IMR-90 (cell line): Measurements from ENCODE around the gene TAF4. TPM values are rescaled to one million over a fixed set of nuclear protein-coding genes. Genes with fewer than 3 reads are reported as not detected.
A peak's percentile ranks its signal among the peaks of the same experiment; 100 is the strongest.

Source experiments
- ATAC-seq: fragments of 200-7000 bp; cut with Tn5 transposase; 2 replicates; pipeline ENCODE4 v1.9.1; 2020; ENCODE audit warnings: low read depth, mild to moderate bottlenecking, moderate library complexity
- BruUV-seq: library from RNA; stranded (reverse); fragments of 400-500 nt; replicated peaks from 2 replicates; lab custom pipeline; 2021; lab: Mats Ljungman, UMichigan
- CTCF ChIA-PET: fragments of 300-600 bp; formaldehyde crosslinking; extraction: SDS; loops from one replicate; lab custom pipeline; 2021; ENCODE audit warnings: antibody characterized with exemption; lab: Yijun Ruan, JAX
- POLR2A ChIA-PET: fragments of 300-600 bp; sonication (Branson Sonifier 250); formaldehyde crosslinking; loops from one replicate; lab custom pipeline; 2022; ENCODE audit warnings: antibody characterized with exemption; ENCODE audit not compliant: unreplicated experiment; lab: Charles Lee
- DNase-seq: peaks from one replicate; pipeline ENCODE4 v3.0.0; 2013
- H2AFZ ChIP-seq: replicated peaks from 2 replicates; pipeline ENCODE3; 2013; ENCODE audit warnings: low read length, mild to moderate bottlenecking; ENCODE audit not compliant: poor library complexity
- H2AK5ac ChIP-seq: 2 replicates; pipeline ENCODE4 v1.6.1; 2013; ENCODE audit warnings: low read depth, low read length, inconsistent platforms
- H2AK9ac ChIP-seq: replicated peaks from 2 replicates; pipeline ENCODE3; 2013; ENCODE audit warnings: mild to moderate bottlenecking, low read depth, low read length, moderate library complexity; ENCODE audit not compliant: poor library complexity
- H2BK120ac ChIP-seq: 2 replicates; pipeline ENCODE4 v1.6.1; 2013; ENCODE audit warnings: low read depth, low read length, inconsistent platforms
- H2BK15ac ChIP-seq: 3 replicates; pipeline ENCODE4 v1.6.1; 2013; ENCODE audit warnings: low read depth, low read length, inconsistent platforms
- H2BK20ac ChIP-seq: 2 replicates; pipeline ENCODE4 v1.6.1; 2013; ENCODE audit warnings: low read depth, mild to moderate bottlenecking, inconsistent platforms, low read length, moderate library complexity
- H2BK5ac ChIP-seq: 2 replicates; pipeline ENCODE4 v1.6.1; 2013; ENCODE audit warnings: mild to moderate bottlenecking, low read depth, low read length, inconsistent platforms; ENCODE audit not compliant: poor library complexity, severe bottlenecking
- H3K14ac ChIP-seq: replicated peaks from 2 replicates; pipeline ENCODE4 v1.6.1; 2013; ENCODE audit warnings: low read depth, low read length, inconsistent platforms
- H3K18ac ChIP-seq: 2 replicates; pipeline ENCODE4 v1.6.1; 2013; ENCODE audit warnings: low read depth, low read length, control low read depth
- H3K23ac ChIP-seq: 2 replicates; pipeline ENCODE4 v1.6.1; 2013; ENCODE audit warnings: low read depth, low read length, inconsistent platforms
- H3K27ac ChIP-seq: 2 replicates; pipeline ENCODE4 v1.5.1; 2013; ENCODE audit warnings: mild to moderate bottlenecking, control low read depth, low read length; ENCODE audit not compliant: insufficient read depth
- H3K27me3 ChIP-seq: 2 replicates; pipeline ENCODE4 v1.6.1; 2013; ENCODE audit warnings: low read length; ENCODE audit not compliant: control insufficient read depth, insufficient read depth
- H3K36me3 ChIP-seq: 2 replicates; pipeline ENCODE4 v1.6.1; 2013; ENCODE audit warnings: low read length, mixed read lengths; ENCODE audit not compliant: control insufficient read depth, insufficient read depth
- H3K4ac ChIP-seq: 2 replicates; pipeline ENCODE4 v1.6.1; 2013; ENCODE audit warnings: low read depth, low read length, inconsistent platforms
- H3K4me1 ChIP-seq: 2 replicates; pipeline ENCODE4 v1.6.1; 2013; ENCODE audit warnings: low read length, mixed read lengths; ENCODE audit not compliant: control insufficient read depth, insufficient read depth
- H3K4me2 ChIP-seq: 2 replicates; pipeline ENCODE4 v1.6.1; 2013; ENCODE audit warnings: low read depth, mild to moderate bottlenecking, control low read depth, low read length, moderate library complexity
- H3K4me3 ChIP-seq: 2 replicates; pipeline ENCODE4 v1.5.1; 2013; ENCODE audit warnings: low read depth, mild to moderate bottlenecking, control low read depth, low read length, moderate library complexity; ENCODE audit not compliant: insufficient read depth
- H3K56ac ChIP-seq: 2 replicates; pipeline ENCODE4 v1.6.1; 2013; ENCODE audit warnings: low read length, inconsistent platforms; ENCODE audit not compliant: insufficient read depth; ENCODE audit errors: extremely low read depth
- H3K79me1 ChIP-seq, 2 experiments: 2 replicates each; pipeline ENCODE4 v1.6.1; 2013; ENCODE audit warnings: low read length in 2 of 2, inconsistent platforms in 1 of 2, low read depth in 1 of 2
- H3K9ac ChIP-seq: 2 replicates; pipeline ENCODE4 v1.6.1; 2013; ENCODE audit warnings: low read depth, low read length, control low read depth
- H3K9me1 ChIP-seq: 2 replicates; pipeline ENCODE4 v1.6.1; 2013; ENCODE audit warnings: low read length, inconsistent platforms; ENCODE audit not compliant: insufficient read depth
- H3K9me3 ChIP-seq: 2 replicates; pipeline ENCODE4 v1.6.1; 2013; ENCODE audit warnings: low read length; ENCODE audit not compliant: control insufficient read depth, insufficient read depth
- H4K20me1 ChIP-seq: 2 replicates; pipeline ENCODE4 v1.6.1; 2013; ENCODE audit warnings: low read length, inconsistent platforms; ENCODE audit not compliant: insufficient read depth
- H4K5ac ChIP-seq: 2 replicates; pipeline ENCODE4 v1.6.1; 2013; ENCODE audit warnings: mild to moderate bottlenecking, low read depth, low read length, control low read depth
- H4K8ac ChIP-seq, 2 experiments: 2 replicates each; pipeline ENCODE4 v1.6.1; 2013; ENCODE audit warnings: low read depth in 2 of 2, low read length in 2 of 2, control low read depth in 1 of 2, inconsistent platforms in 1 of 2
- H4K91ac ChIP-seq: 2 replicates; pipeline ENCODE4 v1.6.1; 2013; ENCODE audit warnings: low read depth, low read length, inconsistent platforms; ENCODE audit not compliant: insufficient read depth
- FOS ChIP-seq: fragments of 150-350 bp; IDR thresholded peaks from 2 replicates; pipeline ENCODE4 v1.6.1; 2016; ENCODE audit warnings: low read depth, low read length
- MAFK ChIP-seq: IDR thresholded peaks from 2 replicates; pipeline ENCODE4 v1.6.1; 2012; ENCODE audit warnings: low read depth, low read length, improper control_type of control experiment
- MXI1 ChIP-seq: IDR thresholded peaks from 2 replicates; pipeline ENCODE4 v1.6.1; 2012; ENCODE audit warnings: low read depth, mild to moderate bottlenecking, low read length, moderate library complexity, borderline replicate concordance
- NFE2L2 ChIP-seq: fragments of 150-350 bp; IDR thresholded peaks from 2 replicates; pipeline ENCODE4 v1.6.1; 2016; ENCODE audit warnings: low read depth, mild to moderate bottlenecking, low read length
- RFX5 ChIP-seq: IDR thresholded peaks from 2 replicates; pipeline ENCODE4 v1.8.0; 2012; ENCODE audit warnings: low read depth, mild to moderate bottlenecking, low read length, moderate library complexity
- SMC3 ChIP-seq: fragments of 150-350 bp; IDR thresholded peaks from 2 replicates; pipeline ENCODE4 v1.6.1; 2016; ENCODE audit warnings: low read depth, mild to moderate bottlenecking, antibody characterized with exemption, low read length, moderate library complexity
- WGBS, 2 experiments: methylation state at CpG; one replicate each; pipeline versions ENCODE4 v1.1.5 to v1.1.7; 2013; ENCODE audit warnings: missing lambda C conversion rate in 2 of 2; ENCODE audit not compliant: insufficient read length in 1 of 2; ENCODE audit errors: extremely low coverage in 2 of 2; 5-methylcytosine and 5-hydroxymethylcytosine counted together
- dilution Hi-C: fragments of 300-500 bp; cut with HindIII; formaldehyde crosslinking; loops from one replicate; pipeline ENCODE4 v1.14.3; 2018; ENCODE audit warnings: low sequenced_read_pairs; ENCODE audit not compliant: unreplicated experiment
- in situ Hi-C: fragments of 300-500 bp; cut with MboI; formaldehyde crosslinking; loops from 3 replicates; pipeline ENCODE4 v1.14.3; 2019; ENCODE audit warnings: low sequenced_read_pairs, inconsistent platforms, mixed read lengths
- intact Hi-C: fragments of 100-400 bp; cut with micrococcal nuclease; formaldehyde crosslinking; loops from 2 replicates; pipeline ENCODE4 v1.10.0; 2022
- polyA plus RNA-seq, 3 experiments: library from polyadenylated mRNA; depleted of rRNA; stranded (reverse); fragments of >200 nt; gene quantifications; 2 replicates each; pipeline ENCODE4 v1.2.3, GENCODE V29; 2012; ENCODE audit warnings: low replicate concordance in 1 of 3
- total RNA-seq: library from RNA; depleted of rRNA; stranded (reverse); fragments of >200 nt; gene quantifications from 2 replicates; pipeline ENCODE4 v1.2.3, GENCODE V29; 2012
- TF ChIP-seq, protein P1 (sequence below): fragments of 150-350 bp; IDR thresholded peaks from 2 replicates; pipeline ENCODE4 v1.6.1; 2017; ENCODE audit warnings: mild to moderate bottlenecking, antibody characterized with exemption, low read length, low read depth

TAF4 gene
- total and polyA plus RNA-seq, 2 of the 4 experiments (the other 2 are of a cell fraction), result 1.4 to 5.1 TPM

DNA sequence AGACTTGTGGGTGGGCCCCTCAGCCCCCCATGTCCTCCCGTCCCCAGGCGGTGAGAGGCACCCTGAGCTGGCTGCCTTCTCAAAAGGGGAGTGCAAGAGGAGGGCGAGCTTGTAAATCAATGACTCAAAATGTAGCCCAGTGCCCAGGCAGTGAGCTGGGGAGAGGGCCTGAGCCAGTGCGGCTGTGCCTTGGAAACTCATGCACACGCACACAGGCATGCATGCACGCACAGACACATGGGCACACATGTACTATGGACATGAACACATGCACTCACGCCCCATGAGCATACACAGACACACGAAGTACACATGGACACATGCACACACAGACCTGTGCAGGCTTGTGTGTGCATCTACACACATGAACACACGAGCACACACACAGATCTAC lies 133.5 kb downstream of the TAF4 start:
- Histone ChIP-seq H3K56ac (no peak overlapping the region), H2AFZ (peak overlapping the region; percentile 3), H3K18ac (no peak overlapping the region), H3K4me3 (no peak overlapping the region), H3K27me3 (no peaks in the 10 kb centered on the region), H2AK9ac (no peak overlapping the region), H3K9me3 (no peaks in the 10 kb centered on the region; the same call in 1 of the 2 replicates), H2BK15ac (no peak overlapping the region), H3K23ac (no peak overlapping the region), H3K4me2 (no peak overlapping the region), H3K4me1 (no peaks in the 10 kb centered on the region), H2BK20ac (no peak overlapping the region), H3K9me1 (no peaks in the 10 kb centered on the region; the same call in 1 of the 2 replicates), H3K79me1 (no peaks in the 10 kb centered on the region), H2BK5ac (no peak overlapping the region), H3K27ac (no peak overlapping the region), H4K91ac (no peak overlapping the region), H3K4ac (no peak overlapping the region), H3K14ac (no peak overlapping the region), H2BK120ac (no peak overlapping the region), H4K5ac (no peak overlapping the region), H4K8ac (no peak overlapping the region), H2AK5ac (no peak overlapping the region), H4K20me1 (no peaks in the 10 kb centered on the region), H3K36me3 (no peaks in the 10 kb centered on the region), H3K9ac (no peak overlapping the region)
- in situ Hi-C loops, result no loop called here
- no TSS peak for BruUV-seq
- 88% methylated on average over 5 of the region's 9 CpGs; no CpG with 5 or more reads in 1 of the 2 experiments for WGBS, 2 experiments
- DNase-seq (no peak), ATAC-seq (no peak)
- TF ChIP-seq MXI1 (no peak), MAFK (no peak), NFE2L2 (no peak), RFX5 (no peak), SMC3 (no peak), FOS (no peak)
- TF ChIP-seq, protein P1, sequence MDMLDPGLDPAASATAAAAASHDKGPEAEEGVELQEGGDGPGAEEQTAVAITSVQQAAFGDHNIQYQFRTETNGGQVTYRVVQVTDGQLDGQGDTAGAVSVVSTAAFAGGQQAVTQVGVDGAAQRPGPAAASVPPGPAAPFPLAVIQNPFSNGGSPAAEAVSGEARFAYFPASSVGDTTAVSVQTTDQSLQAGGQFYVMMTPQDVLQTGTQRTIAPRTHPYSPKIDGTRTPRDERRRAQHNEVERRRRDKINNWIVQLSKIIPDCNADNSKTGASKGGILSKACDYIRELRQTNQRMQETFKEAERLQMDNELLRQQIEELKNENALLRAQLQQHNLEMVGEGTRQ, result no peak
- CTCF ChIA-PET, result no interaction called here
- intact Hi-C loops, result no loop called here
- POLR2A ChIA-PET, result no interaction called here
- dilution Hi-C loops, result no loop called here
